PC-3 (cell line): ENCODE results near the gene SAMD4A. TPM values are rescaled to one million over a fixed set of nuclear protein-coding genes. Genes with fewer than 3 reads are reported as not detected.

Source experiments
- ATAC-seq: fragments of 200-7000 bp; cut with Tn5 transposase; 2 replicates; pipeline ENCODE4 v1.9.1; 2020; ENCODE audit warnings: mild to moderate bottlenecking, moderate library complexity
- BruUV-seq: library from RNA; stranded (reverse); fragments of 400-500 nt; replicated peaks from 2 replicates; lab custom pipeline; 2021; lab: Mats Ljungman, UMichigan
- CTCF ChIA-PET: fragments of 300-600 bp; sonication (Branson Sonifier 250); formaldehyde crosslinking; loops from one replicate; lab custom pipeline; 2022; ENCODE audit warnings: antibody characterized with exemption; lab: Charles Lee
- POLR2A ChIA-PET: fragments of 300-600 bp; sonication (Branson Sonifier 250); formaldehyde crosslinking; loops from one replicate; lab custom pipeline; 2022; ENCODE audit warnings: antibody characterized with exemption; ENCODE audit not compliant: unreplicated experiment; lab: Charles Lee
- DNase-seq: peaks from one replicate; pipeline ENCODE4 v3.0.0-alpha.2; 2015
- H2AFZ ChIP-seq: fragments of 300-600 bp; sonication (generic); 2 replicates; pipeline ENCODE4 v1.6.0; 2016; ENCODE audit warnings: antibody characterized with exemption, low read length
- H3F3A ChIP-seq: fragments of 300-600 bp; sonication (generic); one replicate; pipeline ENCODE4 v1.6.0; 2017; ENCODE audit warnings: antibody characterized with exemption, low read length, control low read depth, mild to moderate bottlenecking; ENCODE audit not compliant: unreplicated experiment
- H3K27ac ChIP-seq: fragments of 300-600 bp; sonication (generic); 2 replicates; pipeline ENCODE4 v1.5.1; 2016; ENCODE audit warnings: mild to moderate bottlenecking, low read length
- H3K27me3 ChIP-seq: fragments of 300-600 bp; sonication (generic); 2 replicates; pipeline ENCODE4 v1.6.1; 2016; ENCODE audit warnings: low read length, mixed read lengths
- H3K36me3 ChIP-seq: fragments of 300-600 bp; sonication (generic); 2 replicates; pipeline ENCODE4 v1.6.1; 2016; ENCODE audit warnings: low read depth, mixed run types, low read length, mixed read lengths
- H3K4me1 ChIP-seq: fragments of 300-600 bp; sonication (generic); 2 replicates; pipeline ENCODE4 v1.5.1; 2016; ENCODE audit warnings: low read length; ENCODE audit not compliant: insufficient read depth
- H3K4me2 ChIP-seq: fragments of 300-600 bp; sonication (generic); 2 replicates; pipeline ENCODE4 v1.6.0; 2016; ENCODE audit warnings: low read length
- H3K4me3 ChIP-seq: fragments of 300-600 bp; sonication (generic); 2 replicates; pipeline ENCODE4 v1.5.1; 2016; ENCODE audit warnings: mild to moderate bottlenecking, low read length, mixed read lengths
- H3K79me2 ChIP-seq: fragments of 300-600 bp; sonication (generic); 2 replicates; pipeline ENCODE4 v1.6.1; 2017; ENCODE audit warnings: low read length, mixed read lengths
- H3K9ac ChIP-seq: fragments of 300-600 bp; sonication (generic); 2 replicates; pipeline ENCODE4 v1.6.0; 2016; ENCODE audit warnings: mild to moderate bottlenecking, low read length
- H3K9me2 ChIP-seq: fragments of 300-600 bp; sonication (generic); replicated peaks from 2 replicates; pipeline ENCODE4 v1.6.1; 2016; ENCODE audit warnings: mixed run types, low read length, mixed read lengths
- H3K9me3 ChIP-seq: fragments of 300-600 bp; sonication (generic); 2 replicates; pipeline ENCODE4 v1.6.1; 2016; ENCODE audit warnings: low read length, mixed read lengths
- H4K20me1 ChIP-seq: fragments of 300-600 bp; sonication (generic); 2 replicates; pipeline ENCODE4 v1.6.1; 2016; ENCODE audit warnings: low read length, mixed read lengths
- EZH2 ChIP-seq: fragments of 300-600 bp; sonication (generic); IDR thresholded peaks from one replicate; pipeline ENCODE4 v1.6.1; 2017; ENCODE audit warnings: antibody characterized with exemption, mild to moderate bottlenecking, low read length; ENCODE audit not compliant: unreplicated experiment
- EZH2phosphoT487 ChIP-seq: fragments of 300-600 bp; sonication (generic); IDR thresholded peaks from 2 replicates; pipeline ENCODE4 v1.6.1; 2018; ENCODE audit warnings: mild to moderate bottlenecking, antibody characterized with exemption, low read length, borderline replicate concordance
- intact Hi-C: fragments of 100-400 bp; cut with micrococcal nuclease; formaldehyde crosslinking; loops from 2 replicates; pipeline ENCODE4 v1.9.0; 2023
- total RNA-seq: library from RNA; depleted of rRNA; stranded (reverse); fragments of >200 nt; gene quantifications from 2 replicates; pipeline ENCODE4 v1.2.3, GENCODE V29; 2014
- TF ChIP-seq, protein P1 (sequence below): fragments of 300-600 bp; sonication (generic); conservative IDR thresholded peaks from 2 replicates; pipeline ENCODE4 v1.5.1; 2017; ENCODE audit warnings: antibody characterized with exemption, low read depth, mild to moderate bottlenecking, low read length

Gene SAMD4A
- total RNA-seq, 1 experiment from 2014 or later = 42.9 TPM

DNA sequence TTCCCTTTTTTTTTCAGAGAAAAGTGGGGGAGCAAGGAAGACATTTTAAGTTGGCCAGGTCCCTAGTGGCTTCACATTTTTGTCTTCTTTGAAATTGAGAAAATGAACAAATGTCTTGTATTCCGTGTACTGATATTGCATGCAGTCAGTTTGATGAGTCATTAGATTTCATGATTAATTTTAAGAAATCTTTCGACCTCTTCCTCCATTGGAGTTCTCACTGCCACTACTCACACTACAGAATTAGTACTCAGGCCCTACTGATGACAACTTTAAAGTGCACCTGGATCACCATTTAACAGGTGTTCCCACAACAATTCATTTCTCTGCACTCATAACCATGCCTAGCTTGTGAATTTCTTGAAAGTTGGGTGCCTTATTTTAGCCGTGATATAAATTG lies 50.5 kb downstream of the SAMD4A start:
- H4K20me1 ChIP-seq = no peaks in the 10 kb centered on the region
- no peak overlapping the region for H3K4me2 ChIP-seq
- POLR2A ChIA-PET = no interaction called here
- H3F3A ChIP-seq = no peaks in the 10 kb centered on the region
- H3K9me2 ChIP-seq = no peaks in the 10 kb centered on the region
- no peak for TF ChIP-seq EZH2
- TF ChIP-seq EZH2phosphoT487 = no peak
- TF ChIP-seq, protein P1, sequence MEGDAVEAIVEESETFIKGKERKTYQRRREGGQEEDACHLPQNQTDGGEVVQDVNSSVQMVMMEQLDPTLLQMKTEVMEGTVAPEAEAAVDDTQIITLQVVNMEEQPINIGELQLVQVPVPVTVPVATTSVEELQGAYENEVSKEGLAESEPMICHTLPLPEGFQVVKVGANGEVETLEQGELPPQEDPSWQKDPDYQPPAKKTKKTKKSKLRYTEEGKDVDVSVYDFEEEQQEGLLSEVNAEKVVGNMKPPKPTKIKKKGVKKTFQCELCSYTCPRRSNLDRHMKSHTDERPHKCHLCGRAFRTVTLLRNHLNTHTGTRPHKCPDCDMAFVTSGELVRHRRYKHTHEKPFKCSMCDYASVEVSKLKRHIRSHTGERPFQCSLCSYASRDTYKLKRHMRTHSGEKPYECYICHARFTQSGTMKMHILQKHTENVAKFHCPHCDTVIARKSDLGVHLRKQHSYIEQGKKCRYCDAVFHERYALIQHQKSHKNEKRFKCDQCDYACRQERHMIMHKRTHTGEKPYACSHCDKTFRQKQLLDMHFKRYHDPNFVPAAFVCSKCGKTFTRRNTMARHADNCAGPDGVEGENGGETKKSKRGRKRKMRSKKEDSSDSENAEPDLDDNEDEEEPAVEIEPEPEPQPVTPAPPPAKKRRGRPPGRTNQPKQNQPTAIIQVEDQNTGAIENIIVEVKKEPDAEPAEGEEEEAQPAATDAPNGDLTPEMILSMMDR = no peak
- ATAC-seq = no peak
- no peak overlapping the region for H3K9ac ChIP-seq
- BruUV-seq = no TSS peak
- peaks cover 35% of the 10 kb centered on the region for H3K4me1 ChIP-seq
- no peaks in the 10 kb centered on the region for H3K9me3 ChIP-seq
- peak; percentile 58 for DNase-seq
- intact Hi-C loops = no loop called here
- no peak overlapping the region for H3K4me3 ChIP-seq
- CTCF ChIA-PET = no interaction called here
- peaks cover 50% of the 10 kb centered on the region for H3K79me2 ChIP-seq
- no peak overlapping the region for H2AFZ ChIP-seq
- H3K27ac ChIP-seq = no peak overlapping the region
- H3K27me3 ChIP-seq = no peaks in the 10 kb centered on the region
- peaks cover 2% of the 10 kb centered on the region; the same call in 1 of the 2 replicates for H3K36me3 ChIP-seq

DNA sequence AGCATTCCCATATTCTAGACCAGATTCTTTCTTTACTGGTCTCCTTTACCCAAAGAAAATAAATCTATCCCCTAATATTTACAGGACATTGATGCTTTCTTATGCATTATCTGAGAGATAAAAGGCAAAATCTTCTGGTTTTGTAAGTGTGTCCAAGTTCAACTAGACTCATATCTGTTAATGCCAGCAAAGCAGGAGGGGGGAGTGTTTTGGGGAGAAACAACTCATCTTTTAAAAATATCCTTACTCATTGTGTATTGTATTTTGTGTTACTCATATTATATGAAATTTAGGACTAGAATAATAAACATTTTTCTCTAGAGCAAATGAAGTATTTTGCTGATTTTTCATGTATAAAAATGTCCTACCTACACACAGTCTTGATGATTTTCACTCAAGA lies 54.8 kb downstream of the SAMD4A start:
- H3K27ac ChIP-seq = no peak overlapping the region
- no peaks in the 10 kb centered on the region for H3K9me2 ChIP-seq
- CTCF ChIA-PET = interaction anchor here (0.7 kb wide), 1 partner anchor 205 kb away, joined by 6 read pairs; no protein-coding TSS in a partner anchor
- peak; percentile 68 for ATAC-seq
- POLR2A ChIA-PET = no interaction called here
- TF ChIP-seq, protein P1 = no peak
- no peak for TF ChIP-seq EZH2
- peaks cover 26% of the 10 kb centered on the region; the same call in 1 of the 2 replicates for H3K4me1 ChIP-seq
- peaks cover 2% of the 10 kb centered on the region; the same call in 1 of the 2 replicates for H3K36me3 ChIP-seq
- BruUV-seq = no TSS peak
- no peaks in the 10 kb centered on the region for H3K27me3 ChIP-seq
- no peak overlapping the region for H2AFZ ChIP-seq
- no peaks in the 10 kb centered on the region for H3K9me3 ChIP-seq
- peak; percentile 40 for DNase-seq
- H3K4me2 ChIP-seq = no peak overlapping the region
- peaks cover 62% of the 10 kb centered on the region for H3K79me2 ChIP-seq
- H4K20me1 ChIP-seq = no peaks in the 10 kb centered on the region
- no peaks in the 10 kb centered on the region for H3F3A ChIP-seq
- H3K4me3 ChIP-seq = no peak overlapping the region
- no peak overlapping the region for H3K9ac ChIP-seq
- intact Hi-C loops = no loop called here

DNA sequence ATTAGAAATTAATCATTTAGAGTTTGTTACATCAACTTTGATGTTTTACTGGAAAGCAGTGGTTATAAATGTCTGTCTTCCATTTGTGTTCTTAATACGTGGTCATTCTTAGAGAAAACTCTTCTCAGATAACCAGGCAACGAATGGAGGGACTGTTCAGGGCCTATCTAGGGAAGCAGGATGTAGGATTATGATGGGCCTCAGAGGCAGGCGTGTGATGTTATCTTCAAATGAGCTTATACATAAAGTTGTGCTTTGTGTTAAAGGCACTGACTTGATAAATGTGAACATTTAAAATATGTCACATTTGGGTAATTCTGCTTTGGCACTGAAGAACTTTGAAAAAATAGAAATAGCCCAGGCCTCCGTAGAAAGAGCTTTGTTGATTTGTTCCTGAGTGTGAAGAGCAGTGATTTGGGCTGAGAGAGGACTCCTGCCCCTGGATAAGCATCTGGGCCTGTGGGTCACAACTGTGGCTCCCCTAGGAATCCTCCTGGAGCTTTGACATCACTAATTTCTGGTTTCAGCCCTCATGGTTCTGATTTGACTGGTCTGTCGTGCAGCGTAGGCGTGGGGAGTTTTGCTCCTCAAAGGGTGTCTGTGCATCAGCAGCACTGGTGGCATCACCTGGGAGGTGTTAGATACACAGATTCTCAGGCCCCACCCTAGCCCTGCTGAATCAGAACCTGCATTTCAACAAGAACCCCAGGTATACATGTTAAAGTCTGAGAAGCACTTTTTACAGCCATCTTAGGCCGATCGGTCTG lies 55.4 kb downstream of the SAMD4A start:
- Histone ChIP-seq H3K36me3 (peaks cover 2% of the 10 kb centered on the region; the same call in 1 of the 2 replicates), H3K9ac (no peak overlapping the region)

More for the DNA sequence above, 55.4 kb downstream of the SAMD4A start:
- H3K4me3 ChIP-seq = no peak overlapping the region
- H4K20me1 ChIP-seq = no peaks in the 10 kb centered on the region
- BruUV-seq = no TSS peak
- no peak overlapping the region for H3K4me2 ChIP-seq
- H3K9me3 ChIP-seq = no peaks in the 10 kb centered on the region
- ATAC-seq (no peak), DNase-seq (no peak)
- H3K9me2 ChIP-seq = no peaks in the 10 kb centered on the region
- peaks cover 69% of the 10 kb centered on the region for H3K79me2 ChIP-seq
- H3F3A ChIP-seq = no peaks in the 10 kb centered on the region
- ChIA-PET CTCF (no interaction called here), POLR2A (no interaction called here)
- H3K4me1 ChIP-seq = peaks cover 21% of the 10 kb centered on the region; the same call in 1 of the 2 replicates
- H3K27ac ChIP-seq = no peak overlapping the region
- intact Hi-C loops = no loop called here
- H2AFZ ChIP-seq = no peak overlapping the region
- TF ChIP-seq, protein P1 = no peak
- TF ChIP-seq EZH2 = no peak
- no peak for TF ChIP-seq EZH2phosphoT487
- H3K27me3 ChIP-seq = no peaks in the 10 kb centered on the region
